K562 (cell line): ENCODE data around the gene TOM1. TPM values are rescaled to one million over a fixed set of nuclear protein-coding genes. Genes with fewer than 3 reads are reported as not detected.
A peak's percentile ranks its signal among the peaks of the same experiment; 100 is the strongest.

ENCODE experiments used
- ATAC-seq: fragments of 200-7000 bp; cut with Tn5 transposase; 3 replicates; pipeline ENCODE4 v1.9.1; 2020; ENCODE audit warnings: moderate library complexity
- BruUV-seq: library from RNA; stranded (reverse); fragments of 400-500 nt; replicated peaks from 2 replicates; lab custom pipeline; 2021; lab: Mats Ljungman, UMichigan
- CTCF ChIA-PET: fragments of 300-600 bp; formaldehyde crosslinking; extraction: SDS; loops from one replicate; lab custom pipeline; 2021; ENCODE audit warnings: low intra/inter-chr PET ratio; lab: Yijun Ruan, JAX
- POLR2A ChIA-PET: fragments of 300-600, 350-650 bp; sonication (Branson Sonifier 250); formaldehyde crosslinking; extraction: SDS; loops from one replicate; lab custom pipeline; 2021; ENCODE audit warnings: antibody characterized with exemption, inconsistent platforms; lab: Yijun Ruan, JAX
- DNase-seq, 4 experiments: peaks; one replicate each; pipeline versions ENCODE4 v3.0.0 to v3.0.0-alpha.2; 2011 to 2018; ENCODE audit warnings: low spot score in 3 of 4, mixed read lengths in 3 of 4; ENCODE audit errors: extremely low read depth in 1 of 4
- FAIRE-seq: peaks from 2 replicates; lab custom pipeline; 2011; peaks lifted over from hg19 to GRCh38; lab: Jason Lieb, UNC
- H2AFZ ChIP-seq: 2 replicates; pipeline ENCODE4 v1.6.0; 2011; ENCODE audit warnings: low read depth, low read length, control low read depth, inconsistent platforms
- H3K27ac ChIP-seq: fragments of 200-600 bp; 3 replicates; pipeline ENCODE4 v1.8.0; 2011; ENCODE audit warnings: low read depth, mild to moderate bottlenecking, control low read depth, inconsistent platforms, low read length, moderate library complexity, mixed read lengths; ENCODE audit errors: extremely low read depth
- H3K27me3 ChIP-seq, 2 experiments: fragments of 300-600 bp in 1 of 2; 2 replicates in 1 of 2; 3 replicates in 1 of 2; pipeline versions ENCODE4 v1.6.0 to v1.8.0; 2011; ENCODE audit warnings: inconsistent platforms in 2 of 2, low read length in 2 of 2, mild to moderate bottlenecking in 1 of 2, mixed read lengths in 1 of 2, moderate library complexity in 1 of 2; ENCODE audit not compliant: control insufficient read depth in 2 of 2, insufficient read depth in 2 of 2
- H3K36me3 ChIP-seq: fragments of 300-600 bp; 3 replicates; pipeline ENCODE4 v1.8.0; 2011; ENCODE audit warnings: mild to moderate bottlenecking, low read length, inconsistent platforms; ENCODE audit not compliant: control insufficient read depth, insufficient read depth
- H3K4me1 ChIP-seq, 2 experiments: fragments of 200-600 bp in 1 of 2; replicated peaks in 1 of 2; 2 replicates in 1 of 2; 3 replicates in 1 of 2; pipeline versions ENCODE4 v1.5.1 to v1.8.0; 2011; ENCODE audit warnings: inconsistent platforms in 2 of 2, low read length in 2 of 2, mild to moderate bottlenecking in 1 of 2, mixed read lengths in 1 of 2, moderate library complexity in 1 of 2; ENCODE audit not compliant: control insufficient read depth in 2 of 2, insufficient read depth in 2 of 2
- H3K4me2 ChIP-seq: 2 replicates; pipeline ENCODE4 v1.6.1; 2011; ENCODE audit warnings: low read length, control low read depth, inconsistent platforms, mixed read lengths; ENCODE audit not compliant: insufficient read depth
- H3K4me3 ChIP-seq: fragments of 200-600 bp; sonication (generic), shearing (Covaris generic); 2 replicates; pipeline ENCODE4 v1.5.1; 2016; ENCODE audit warnings: control low read depth, inconsistent platforms
- H3K79me2 ChIP-seq: fragments of 200-600 bp; 3 replicates; pipeline ENCODE4 v1.8.0; 2011; ENCODE audit warnings: low read length, inconsistent platforms; ENCODE audit not compliant: control insufficient read depth, insufficient read depth
- H3K9ac ChIP-seq, 2 experiments: 2 replicates each; pipeline versions ENCODE4 v1.6.0 to v1.6.1; 2011; ENCODE audit warnings: low read depth in 2 of 2, low read length in 2 of 2, control low read depth in 1 of 2, inconsistent platforms in 1 of 2, mild to moderate bottlenecking in 1 of 2, mixed read lengths in 1 of 2; ENCODE audit not compliant: insufficient read depth in 1 of 2
- H3K9me1 ChIP-seq: one replicate; pipeline ENCODE4 v1.6.0; 2011; ENCODE audit warnings: inconsistent platforms, mild to moderate bottlenecking, low read length, moderate library complexity; ENCODE audit not compliant: control insufficient read depth, insufficient read depth
- H3K9me3 ChIP-seq: replicated peaks from 2 replicates; pipeline ENCODE4 v1.5.1; 2011; ENCODE audit warnings: low read depth, low read length, inconsistent platforms; ENCODE audit not compliant: control insufficient read depth, insufficient read depth
- H4K20me1 ChIP-seq: replicated peaks from 2 replicates; pipeline ENCODE4 v1.6.1; 2011; ENCODE audit warnings: low read length, inconsistent platforms, mixed read lengths; ENCODE audit not compliant: control insufficient read depth, insufficient read depth
- EZH2 ChIP-seq: IDR thresholded peaks from 2 replicates; pipeline ENCODE4 v1.6.1; 2012; ENCODE audit warnings: low read depth, mild to moderate bottlenecking, inconsistent platforms, low read length, borderline replicate concordance
- FOXO4 ChIP-seq: fragments of 450-650 bp; formaldehyde crosslinking; IDR thresholded peaks from 2 replicates; pipeline ENCODE4 v1.4.0; 2020; ENCODE audit warnings: mild to moderate bottlenecking, moderate library complexity
- KHSRP ChIP-seq: fragments of 450-650 bp; IDR thresholded peaks from 2 replicates; pipeline ENCODE4 v1.6.1; 2017
- LCOR ChIP-seq: sonication (generic); formaldehyde crosslinking; IDR thresholded peaks from 2 replicates; pipeline ENCODE4 v1.8.0; 2022; ENCODE audit warnings: mild to moderate bottlenecking, missing genetic modification reagents
- MYBL2 ChIP-seq, 2 experiments: fragments of 450-650 bp in 1 of 2; sonication (generic) in 1 of 2; formaldehyde crosslinking in 1 of 2; IDR thresholded peaks; 2 replicates each; pipeline versions ENCODE4 v1.6.1 to v1.8.1; 2017 to 2022; ENCODE audit warnings: borderline replicate concordance in 1 of 2, inconsistent platforms in 1 of 2, low read depth in 1 of 2, mild to moderate bottlenecking in 1 of 2, missing genetic modification reagents in 1 of 2, moderate library complexity in 1 of 2
- NFE2 ChIP-seq: IDR thresholded peaks from 2 replicates; pipeline ENCODE4 v1.6.1; 2014; ENCODE audit warnings: antibody characterized with exemption, low read depth
- POU5F1 ChIP-seq: fragments of 150-350 bp; IDR thresholded peaks from 2 replicates; pipeline ENCODE4 v1.6.1; 2014; ENCODE audit warnings: borderline replicate concordance, low read length, low read depth, mild to moderate bottlenecking; ENCODE audit not compliant: partially characterized antibody
- RBM22 ChIP-seq: fragments of 200-400 bp; formaldehyde crosslinking; IDR thresholded peaks from 2 replicates; pipeline ENCODE4 v1.6.1; 2018; ENCODE audit warnings: low read length, low read depth; ENCODE audit not compliant: poor library complexity, severe bottlenecking
- TCF3 ChIP-seq: sonication (generic); formaldehyde crosslinking; IDR thresholded peaks from 2 replicates; pipeline ENCODE4 v1.4.0; 2020; ENCODE audit warnings: mild to moderate bottlenecking, missing genetic modification reagents
- ZBTB33 ChIP-seq: sonication (generic); formaldehyde crosslinking; IDR thresholded peaks from 2 replicates; pipeline ENCODE4 v1.8.1; 2023; ENCODE audit warnings: mild to moderate bottlenecking, missing genetic modification reagents
- ZC3H11A ChIP-seq: IDR thresholded peaks from 2 replicates; pipeline ENCODE4 v1.6.1; 2012; ENCODE audit warnings: low read depth, low read length, improper control_type of control experiment
- ZKSCAN3 ChIP-seq: fragments of 250-450 bp; sonication (Bioruptor Pico); IDR thresholded peaks from 2 replicates; pipeline ENCODE4 v1.4.0; 2020
- WGBS: fragments of 100-300 bp; shearing (Covaris generic); methylation state at CpG from one replicate; pipeline ENCODE4 v1.1.6; 2016; ENCODE audit warnings: low coverage, mixed read lengths; ENCODE audit not compliant: insufficient coverage; ENCODE audit errors: missing lambda C conversion rate; 5-methylcytosine and 5-hydroxymethylcytosine counted together
- in situ Hi-C: fragments of 300-500 bp; cut with MboI; formaldehyde crosslinking; loops from 4 replicates; pipeline ENCODE4 v1.15.0; 2018; ENCODE audit warnings: inconsistent platforms, mixed read lengths
- intact Hi-C: fragments of 100-400 bp; cut with micrococcal nuclease; formaldehyde crosslinking; loops from 2 replicates; pipeline ENCODE4 v1.14.2; 2022
- polyA plus RNA-seq, 8 experiments: library from polyadenylated mRNA; depleted of rRNA in 4 of 8; stranded (reverse) in 5 of 8; unstranded in 3 of 8; fragments of >200 nt; fragmentation: Nextera tagmentation in 2 of 8; fragmentation: Illumina TruSeq in 1 of 8; extraction: Ambion mirVana in 2 of 8; extraction: Trizol in 1 of 8; gene quantifications; 2 replicates each; pipeline versions ENCODE4 v1.2.1 to v1.2.3, GENCODE V29; 2011 to 2014; ENCODE audit warnings: inconsistent platforms in 1 of 8, missing spikeins in 1 of 8
- total RNA-seq, 7 experiments: library from RNA; depleted of rRNA in 6 of 7; stranded (reverse); fragments of >200 nt in 6 of 7; fragmentation: Illumina TruSeq in 2 of 7; extraction: Trizol in 2 of 7; gene quantifications; 2 replicates each; pipeline versions ENCODE4 v1.2.1 to v1.2.3, GENCODE V29; 2011 to 2021; ENCODE audit warnings: low replicate concordance in 1 of 7

TOM1 gene
- total and polyA plus RNA-seq, 9 of the 15 experiments (the other 6 are each of a cell fraction or from before 2014, with no cell fraction given), result 0.64 to 20.6 (median 12.0) TPM

- intact Hi-C loops (no loop called here), in situ Hi-C loops (no loop called here)
- ChIA-PET CTCF (no interaction called here), POLR2A (interaction anchor here (0.5 to 0.8 kb wide), 2 partner anchors 41 to 633 kb away, joined by 3 to 4 read pairs; no protein-coding TSS in a partner anchor)
- FAIRE-seq (no peak), DNase-seq (no peak), ATAC-seq (no peak)
- Histone ChIP-seq H4K20me1 (no peaks in the 10 kb centered on the region), H3K4me1 (no peaks in the 10 kb centered on the region; a peak in 1 of 5 replicates), H3K9ac (no peak overlapping the region), H3K27me3 (no peaks in the 10 kb centered on the region), H2AFZ (peak overlapping the region; percentile 44; the same call in 1 of the 2 replicates), H3K4me3 (no peak overlapping the region), H3K79me2 (no peaks in the 10 kb centered on the region), H3K9me3 (no peaks in the 10 kb centered on the region), H3K27ac (no peak overlapping the region), H3K9me1 (no peaks in the 10 kb centered on the region), H3K4me2 (no peak overlapping the region), H3K36me3 (no peaks in the 10 kb centered on the region)
- no TSS peak for BruUV-seq
- 11% methylated on average over 4 of the region's 4 CpGs for WGBS
- TF ChIP-seq ZBTB33 (no peak), LCOR (CRISPR knock-in tag) (no peak)
Measured at GRCh38 chr22:35250156-35250555, 49.5 kb upstream of the TOM1 start.

GRCh38 chr22:35253946-35254345 lies 45.7 kb upstream of the TOM1 start:
- intact Hi-C loops, result no loop called here
- Histone ChIP-seq H3K79me2 (peaks cover 23% of the 10 kb centered on the region), H3K9me1 (no peaks in the 10 kb centered on the region), H4K20me1 (no peaks in the 10 kb centered on the region), H3K4me1 (peaks cover 5 to 7% of the 10 kb centered on the region in 2 experiments; a peak in 4 of 5 replicates), H3K9ac (no peak overlapping the region), H3K9me3 (no peaks in the 10 kb centered on the region), H3K4me3 (no peak overlapping the region), H2AFZ (no peak overlapping the region), H3K4me2 (no peak overlapping the region), H3K27me3 (no peaks in the 10 kb centered on the region), H3K36me3 (peaks cover 4% of the 10 kb centered on the region; the same call in 1 of the 3 replicates), H3K27ac (no peak overlapping the region)
- BruUV-seq, result no TSS peak
- in situ Hi-C loops, result no loop called here
- POLR2A ChIA-PET, result no interaction called here
- FAIRE-seq, result no peak
- CTCF ChIA-PET, result no interaction called here
- ATAC-seq, result no peak
- WGBS, result 17% methylated on average over 2 of the region's 2 CpGs
- DNase-seq, result no peak
- TF ChIP-seq ZKSCAN3 (CRISPR knock-in tag), result no peak
- no peak for TF ChIP-seq KHSRP
- TF ChIP-seq NFE2, result no peak
- no peak for TF ChIP-seq TCF3 (CRISPR knock-in tag)
- TF ChIP-seq ZC3H11A, result no peak
- TF ChIP-seq EZH2, result no peak
- TF ChIP-seq POU5F1, result no peak
- TF ChIP-seq MYBL2 (IDR thresholded peaks at IDR 0.05; ENCODE audit: low read depth), result no peak
- no peak for TF ChIP-seq MYBL2 (CRISPR knock-in tag; IDR thresholded peaks at IDR 0.05; ENCODE audit: borderline replicate concordance)
- TF ChIP-seq FOXO4 (CRISPR knock-in tag), result no peak
- TF ChIP-seq RBM22, result no peak
